HG02623 (cell line): Measurements from ENCODE around the gene PRSS58.

Source experiments
- ATAC-seq: cut with Tn5 transposase; IDR thresholded peaks from one replicate; pipeline ENCODE4 v1.9.1; 2021; ENCODE audit warnings: moderate library complexity; ENCODE audit not compliant: unreplicated experiment

The PRSS58 gene

GRCh38 chr7:142257958-142258357, at the start of gene PRSS58:
Gene PRSS58, minus strand, starts transcription at chr7:142258058. Its CDS starts 351 bp downstream, at chr7:142257707.
- ATAC-seq, result no peak

GRCh38 chr7:142307246-142307900, 49.5 kb upstream of the PRSS58 start:
- no peak for ATAC-seq

DNA sequence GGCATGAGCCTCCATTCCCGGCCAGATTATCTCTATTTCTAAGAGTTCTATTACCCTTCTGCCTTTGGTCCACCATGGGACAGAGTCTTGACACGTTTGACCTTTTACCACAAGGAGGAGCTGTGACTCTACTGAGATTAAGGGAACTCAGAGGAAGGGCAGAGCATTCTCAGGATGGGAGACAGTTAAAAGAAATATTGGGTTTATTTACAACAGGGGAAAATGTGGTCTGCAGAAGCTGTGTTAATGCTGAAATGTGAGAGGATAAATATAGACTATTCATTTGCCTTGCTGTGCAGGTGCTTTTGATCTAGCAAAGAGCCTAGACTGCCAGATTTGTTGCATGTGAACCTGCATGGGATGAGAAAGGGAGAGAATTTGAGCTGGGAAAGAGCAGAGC, 45.8 kb upstream of the PRSS58 start:
- no peak for ATAC-seq

DNA sequence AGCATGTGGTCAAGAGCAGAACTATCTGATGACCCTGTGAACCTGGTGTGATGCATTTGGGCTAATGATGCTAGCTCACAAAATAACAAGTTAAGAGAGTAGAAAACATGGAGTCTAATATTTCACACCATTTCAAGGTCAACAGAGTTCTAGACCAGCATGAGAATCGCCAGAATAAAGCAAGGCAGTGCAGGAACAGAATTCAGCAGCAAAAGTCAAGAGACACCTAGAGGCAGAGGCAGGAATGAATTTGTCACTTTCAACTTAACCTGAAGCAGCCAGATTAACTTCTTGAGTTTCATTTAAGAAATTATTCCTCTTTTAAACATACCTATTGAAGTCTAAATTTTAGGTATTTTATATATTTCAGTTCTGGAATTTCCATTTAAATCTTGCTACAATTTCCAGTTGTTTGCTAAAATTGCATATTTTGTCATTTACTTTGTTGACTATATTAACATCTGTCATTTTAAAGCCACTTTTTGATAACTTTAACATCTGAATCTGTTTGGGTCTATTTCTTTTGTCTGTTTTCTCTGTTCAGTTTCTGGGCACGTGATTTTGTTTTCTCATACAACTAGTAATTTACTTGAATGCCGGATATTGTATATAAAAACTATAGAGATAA, 44.2 kb upstream of the PRSS58 start:
- no peak for ATAC-seq

DNA sequence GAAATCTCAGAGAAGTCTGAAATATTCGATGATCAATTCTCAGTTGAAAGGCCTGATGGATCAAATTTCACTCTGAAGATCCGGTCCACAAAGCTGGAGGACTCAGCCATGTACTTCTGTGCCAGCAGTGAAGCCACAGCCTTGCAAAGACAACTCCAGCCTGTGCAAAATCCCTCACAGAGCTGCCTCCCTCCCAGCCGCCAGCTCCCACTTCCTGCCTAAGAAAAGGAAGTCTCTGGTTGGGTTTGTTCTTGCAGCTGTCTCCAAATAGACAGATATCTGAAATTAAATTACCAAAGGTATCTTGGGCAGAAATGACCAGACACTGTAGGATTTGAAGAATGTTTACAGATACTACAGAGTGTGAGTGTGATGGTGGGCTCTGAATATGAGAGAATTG, 43.4 kb upstream of the PRSS58 start:
- ATAC-seq, result no peak

DNA sequence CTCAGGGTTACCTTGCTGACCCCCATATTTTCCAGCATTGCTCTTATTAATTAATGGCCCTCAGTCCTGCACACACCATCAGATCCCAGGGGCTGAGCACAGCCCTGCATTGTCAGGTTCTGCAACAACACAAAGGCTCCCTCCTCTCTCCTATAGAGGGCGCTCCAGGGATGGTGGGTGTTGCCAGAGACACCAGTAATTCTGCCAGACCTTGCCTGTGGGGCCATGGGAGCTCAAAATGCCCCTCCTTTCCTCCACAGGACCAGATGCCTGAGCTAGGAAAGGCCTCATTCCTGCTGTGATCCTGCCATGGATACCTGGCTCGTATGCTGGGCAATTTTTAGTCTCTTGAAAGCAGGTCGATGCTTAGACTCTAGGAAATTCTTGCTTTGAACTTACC, 42.8 kb upstream of the PRSS58 start:
- ATAC-seq, result no peak

DNA sequence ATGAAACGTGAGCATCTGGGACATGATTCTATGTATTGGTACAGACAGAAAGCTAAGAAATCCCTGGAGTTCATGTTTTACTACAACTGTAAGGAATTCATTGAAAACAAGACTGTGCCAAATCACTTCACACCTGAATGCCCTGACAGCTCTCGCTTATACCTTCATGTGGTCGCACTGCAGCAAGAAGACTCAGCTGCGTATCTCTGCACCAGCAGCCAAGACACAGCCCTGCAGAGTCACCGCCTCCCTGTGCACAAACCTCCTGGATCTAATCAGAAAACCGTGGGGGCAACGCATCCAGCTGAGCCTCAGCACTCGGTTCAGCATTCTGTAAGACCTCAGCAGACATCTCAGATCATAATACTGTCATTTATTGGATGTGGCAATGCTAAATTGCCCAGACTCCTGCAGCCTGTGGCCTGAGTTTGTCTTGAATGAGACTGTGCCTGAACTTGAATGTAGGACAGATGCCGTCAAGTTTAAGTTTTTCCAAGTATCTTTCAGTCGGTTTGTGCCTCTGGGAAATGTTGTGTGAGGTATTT, 41.5 kb upstream of the PRSS58 start:
- no peak for ATAC-seq

GRCh38 chr7:142298627-142299026, 40.8 kb upstream of the PRSS58 start:
- ATAC-seq, result no peak

- ATAC-seq, result no peak
Measured at GRCh38 chr7:142298009-142298408, 40.2 kb upstream of the PRSS58 start.

DNA sequence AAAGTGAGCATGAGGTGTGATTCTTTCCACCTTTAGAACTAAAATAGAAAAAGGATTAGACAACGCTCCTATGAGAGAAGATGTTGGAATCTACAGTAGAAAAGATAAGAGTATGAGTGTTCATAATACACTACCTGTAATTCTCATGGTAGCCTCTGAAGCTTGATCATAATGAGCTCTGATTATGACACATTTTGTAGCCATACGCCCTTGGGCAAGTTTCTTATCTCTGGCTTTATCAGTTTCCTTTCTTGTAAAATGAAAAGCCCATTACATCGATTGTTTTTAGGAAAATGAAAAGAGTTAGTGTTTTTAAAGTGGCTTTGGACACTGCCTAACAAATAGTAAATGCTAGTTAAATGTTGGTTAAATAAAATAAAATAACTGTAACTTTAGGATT, 22.4 kb upstream of the PRSS58 start:
- ATAC-seq, result no peak

DNA sequence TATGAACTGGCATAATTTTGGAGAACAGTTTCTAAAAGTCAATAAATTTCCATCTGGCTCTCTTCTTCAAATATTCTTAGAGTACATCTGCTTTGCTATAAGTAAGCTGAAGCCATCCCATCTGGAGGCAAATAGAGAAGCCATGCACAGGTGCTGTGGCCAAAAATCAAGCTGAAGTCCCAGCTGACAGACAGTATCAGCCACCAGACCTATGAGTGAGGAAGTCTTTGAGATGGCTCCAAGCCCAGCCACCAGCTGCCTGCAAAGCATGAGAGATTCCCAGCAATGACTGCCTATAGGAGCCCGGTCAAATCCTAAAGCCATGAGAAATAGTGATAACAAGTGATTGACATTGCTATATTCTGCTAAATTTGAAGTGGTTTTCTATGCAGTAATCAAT, 21.7 kb upstream of the PRSS58 start:
- ATAC-seq, result no peak

- no peak for ATAC-seq
Measured at GRCh38 chr7:142275028-142275427, 17.2 kb upstream of the PRSS58 start.

- ATAC-seq, result no peak
Measured at GRCh38 chr7:142272841-142273240, 15.0 kb upstream of the PRSS58 start.

GRCh38 chr7:142263598-142264380, 5.9 kb upstream of the PRSS58 start:
- ATAC-seq, result no peak

- ATAC-seq, result no peak
Measured at GRCh38 chr7:142250705-142251104, 7.2 kb downstream of the PRSS58 start.

- ATAC-seq, result no peak
Measured at GRCh38 chr7:142249918-142250317, 7.9 kb downstream of the PRSS58 start.

- no peak for ATAC-seq
Measured at GRCh38 chr7:142248166-142249160, 9.4 kb downstream of the PRSS58 start.

- no peak for ATAC-seq
Measured at GRCh38 chr7:142243823-142244222, 14.0 kb downstream of the PRSS58 start.

- no peak for ATAC-seq
Measured at GRCh38 chr7:142240546-142240945, 17.3 kb downstream of the PRSS58 start.

DNA sequence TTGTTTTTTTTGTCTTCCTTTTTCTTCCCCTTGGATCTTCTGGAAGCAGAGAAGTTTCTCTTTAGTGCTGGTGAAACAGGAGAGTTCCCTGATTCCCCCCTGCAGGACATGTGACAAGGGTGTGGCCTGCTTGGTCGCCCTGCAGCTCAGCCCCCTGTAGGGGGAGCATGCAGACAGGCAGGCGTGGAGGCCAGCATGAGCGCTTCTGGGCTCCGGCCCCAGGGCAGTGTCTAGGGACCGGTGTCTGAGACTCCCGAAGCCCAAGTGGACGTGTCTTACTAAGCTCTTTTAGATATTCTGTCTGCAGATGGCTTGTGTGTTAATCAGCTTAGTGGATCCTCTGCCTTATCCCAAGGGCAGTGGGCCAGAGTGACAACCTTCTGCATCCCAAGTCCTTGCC, 26.1 kb downstream of the PRSS58 start:
- ATAC-seq, result no peak
